Body of pancreas (tissue), 4 donors: Measurements from ENCODE around the gene IPO11.

Source experiments
- CTCF ChIP-seq, 7 experiments: fragments of 450-650 bp in 4 of 7; fragments of 200-600 bp in 3 of 7; sonication (generic) in 3 of 7; IDR thresholded peaks; one replicate each; pipeline ENCODE4 v1.5.1; 2016 to 2019; ENCODE audit warnings: antibody characterized with exemption in 7 of 7
- POLR2A ChIP-seq, 3 donors: fragments of 450-650 bp; IDR thresholded peaks; one replicate each; pipeline ENCODE4 v1.6.1; 2016; ENCODE audit warnings: antibody characterized with exemption in 3 of 3, mild to moderate bottlenecking in 2 of 3

GRCh38 chr5:62594364-62594984, 181.9 kb downstream of the IPO11 start:
- TF ChIP-seq POLR2A (IDR thresholded peaks at IDR 0.05) (no peak), CTCF (IDR thresholded peaks at IDR 0.05) (no peak)
